Progenitor cell of endocrine pancreas (in vitro differentiated cells): ENCODE results near the gene ATG2B. TPM values are rescaled to one million over a fixed set of nuclear protein-coding genes. Genes with fewer than 3 reads are reported as not detected.

ENCODE experiments used
- DNase-seq: peaks from one replicate; pipeline ENCODE4 v3.0.0; 2021; ENCODE audit warnings: low spot score; ENCODE audit not compliant: unreplicated experiment
- H3K27ac Mint-ChIP-seq: 2 replicates; pipeline ENCODE4 v1.8.0; 2021; ENCODE audit warnings: mild to moderate bottlenecking, moderate library complexity, mixed read lengths
- H3K27me3 Mint-ChIP-seq: 2 replicates; pipeline ENCODE4 v1.8.0; 2021; ENCODE audit warnings: mixed read lengths
- H3K36me3 Mint-ChIP-seq: 2 replicates; pipeline ENCODE4 v1.8.0; 2022; ENCODE audit warnings: mixed read lengths; ENCODE audit not compliant: insufficient read depth
- H3K4me1 Mint-ChIP-seq: 2 replicates; pipeline ENCODE4 v1.8.0; 2021; ENCODE audit warnings: low read depth, mixed read lengths
- H3K4me3 Mint-ChIP-seq: 2 replicates; pipeline ENCODE4 v1.8.0; 2021; ENCODE audit warnings: low read depth, mild to moderate bottlenecking, moderate library complexity, mixed read lengths
- H3K9me3 Mint-ChIP-seq: 2 replicates; pipeline ENCODE4 v1.8.0; 2021; ENCODE audit warnings: low read depth, mixed read lengths
- total RNA-seq: library from RNA; stranded (reverse); gene quantifications from 2 replicates; pipeline ENCODE4 v1.2.1, GENCODE V29; 2021
- TF ChIP-seq, protein P1 (sequence below): fragments of 200-600 bp; sonication (generic); IDR thresholded peaks from one replicate; pipeline ENCODE4 v1.5.0; 2021; ENCODE audit warnings: antibody characterized with exemption, mild to moderate bottlenecking; ENCODE audit not compliant: unreplicated experiment

Gene ATG2B
- total RNA-seq, 1 donor from 2014 or later = 24.5 TPM

DNA sequence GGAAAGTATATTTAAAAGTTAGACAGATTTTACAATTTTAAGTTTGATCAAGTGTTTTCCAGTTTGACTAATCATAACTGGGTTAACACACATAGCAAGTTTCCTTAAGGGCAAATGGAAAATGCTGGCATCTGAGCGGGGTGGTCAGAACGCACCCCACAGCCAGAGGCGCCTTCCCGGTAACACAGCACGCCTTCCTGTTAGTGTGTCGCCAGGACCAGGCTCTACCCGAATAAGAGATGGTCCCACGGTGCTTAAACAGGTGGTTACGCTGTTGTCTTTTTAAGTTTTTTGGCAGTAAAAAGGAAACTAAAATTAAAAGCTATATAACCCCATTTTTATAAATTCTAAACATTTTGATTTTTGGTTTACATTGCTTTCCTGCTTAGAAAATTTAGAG lies 79.1 kb downstream of the ATG2B start:
- peaks cover 24% of the 10 kb centered on the region for H3K4me1 Mint-ChIP-seq
- no peaks in the 10 kb centered on the region for H3K9me3 Mint-ChIP-seq
- DNase-seq = no peak
- H3K36me3 Mint-ChIP-seq = peaks cover 13% of the 10 kb centered on the region
- TF ChIP-seq, protein P1, sequence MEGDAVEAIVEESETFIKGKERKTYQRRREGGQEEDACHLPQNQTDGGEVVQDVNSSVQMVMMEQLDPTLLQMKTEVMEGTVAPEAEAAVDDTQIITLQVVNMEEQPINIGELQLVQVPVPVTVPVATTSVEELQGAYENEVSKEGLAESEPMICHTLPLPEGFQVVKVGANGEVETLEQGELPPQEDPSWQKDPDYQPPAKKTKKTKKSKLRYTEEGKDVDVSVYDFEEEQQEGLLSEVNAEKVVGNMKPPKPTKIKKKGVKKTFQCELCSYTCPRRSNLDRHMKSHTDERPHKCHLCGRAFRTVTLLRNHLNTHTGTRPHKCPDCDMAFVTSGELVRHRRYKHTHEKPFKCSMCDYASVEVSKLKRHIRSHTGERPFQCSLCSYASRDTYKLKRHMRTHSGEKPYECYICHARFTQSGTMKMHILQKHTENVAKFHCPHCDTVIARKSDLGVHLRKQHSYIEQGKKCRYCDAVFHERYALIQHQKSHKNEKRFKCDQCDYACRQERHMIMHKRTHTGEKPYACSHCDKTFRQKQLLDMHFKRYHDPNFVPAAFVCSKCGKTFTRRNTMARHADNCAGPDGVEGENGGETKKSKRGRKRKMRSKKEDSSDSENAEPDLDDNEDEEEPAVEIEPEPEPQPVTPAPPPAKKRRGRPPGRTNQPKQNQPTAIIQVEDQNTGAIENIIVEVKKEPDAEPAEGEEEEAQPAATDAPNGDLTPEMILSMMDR = no peak
- no peaks in the 10 kb centered on the region for H3K27me3 Mint-ChIP-seq
- H3K4me3 Mint-ChIP-seq = no peak overlapping the region
- H3K27ac Mint-ChIP-seq = no peak overlapping the region

DNA sequence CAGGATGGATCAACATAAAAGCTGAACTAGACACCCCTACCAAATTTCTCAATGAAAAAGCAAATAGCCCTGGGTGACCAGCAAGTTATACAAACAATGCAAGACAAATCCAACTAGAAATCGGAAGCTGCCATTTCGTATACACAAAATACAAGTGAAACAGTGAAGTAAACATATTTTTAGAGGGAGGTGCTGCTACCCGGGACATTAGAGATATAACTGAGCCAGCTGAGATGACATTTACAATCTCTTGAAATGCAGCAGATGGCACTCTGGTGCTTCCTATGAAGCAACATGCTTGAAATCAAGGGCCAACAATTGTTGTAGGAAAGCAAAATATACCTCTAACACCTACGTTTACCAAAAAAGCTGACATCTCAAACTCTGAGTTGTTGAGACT lies 81.7 kb downstream of the ATG2B start:
- no peak for DNase-seq
- peaks cover 4% of the 10 kb centered on the region for H3K9me3 Mint-ChIP-seq
- H3K4me3 Mint-ChIP-seq = no peak overlapping the region
- no peaks in the 10 kb centered on the region for H3K27me3 Mint-ChIP-seq
- no peak overlapping the region for H3K27ac Mint-ChIP-seq
- peaks cover 24% of the 10 kb centered on the region for H3K4me1 Mint-ChIP-seq
- TF ChIP-seq, protein P1 = no peak
- H3K36me3 Mint-ChIP-seq = peaks cover 7% of the 10 kb centered on the region

DNA sequence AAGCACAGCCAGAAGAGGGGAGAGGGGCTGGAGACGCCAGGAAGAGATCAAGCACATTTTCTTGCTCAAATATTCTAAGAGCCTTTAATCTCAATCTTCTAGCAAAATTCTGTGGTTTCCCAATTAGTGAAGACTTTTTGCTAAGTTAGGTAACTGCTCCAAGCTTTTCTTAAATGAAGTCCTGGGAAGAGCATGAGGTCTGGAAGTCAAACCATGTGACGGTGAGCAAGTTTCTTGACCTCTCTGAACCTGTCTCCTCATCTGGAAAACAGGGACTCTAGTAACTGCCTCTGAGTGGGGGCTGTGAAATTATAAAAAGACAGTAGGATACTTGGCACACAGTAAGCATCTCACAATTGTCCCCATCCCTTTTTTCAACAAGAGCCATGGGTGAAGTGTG lies 83.0 kb downstream of the ATG2B start:
- peaks cover 4% of the 10 kb centered on the region for H3K9me3 Mint-ChIP-seq
- peaks cover 5% of the 10 kb centered on the region for H3K36me3 Mint-ChIP-seq
- DNase-seq = no peak
- H3K27me3 Mint-ChIP-seq = no peaks in the 10 kb centered on the region
- no peak overlapping the region for H3K27ac Mint-ChIP-seq
- TF ChIP-seq, protein P1 = no peak
- H3K4me1 Mint-ChIP-seq = peaks cover 17% of the 10 kb centered on the region
- no peak overlapping the region for H3K4me3 Mint-ChIP-seq

DNA sequence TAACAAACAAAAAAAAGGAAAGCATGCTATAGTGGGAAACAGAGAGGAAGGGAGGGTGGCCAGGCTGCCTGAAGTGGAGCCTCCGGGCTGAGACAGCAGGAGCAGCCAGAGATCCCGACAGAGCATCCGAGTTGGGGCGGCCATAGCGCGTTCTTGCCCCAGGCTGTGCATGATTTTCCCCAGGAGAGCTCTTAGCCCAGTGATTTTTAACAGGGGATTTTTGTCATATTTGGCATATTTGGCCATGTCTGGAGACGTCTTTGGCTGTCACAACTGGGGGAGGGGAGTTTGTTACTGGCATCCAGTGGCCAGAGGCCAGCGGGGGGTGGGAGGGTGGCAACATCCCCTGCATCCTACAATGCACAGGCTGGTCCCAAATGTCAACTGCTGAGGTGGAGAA lies 83.6 kb downstream of the ATG2B start:
- Mint-ChIP-seq H3K9me3 (peaks cover 4% of the 10 kb centered on the region), H3K4me3 (no peak overlapping the region), H3K27me3 (no peaks in the 10 kb centered on the region), H3K36me3 (peaks cover 5% of the 10 kb centered on the region), H3K27ac (no peak overlapping the region), H3K4me1 (peaks cover 15% of the 10 kb centered on the region)
- TF ChIP-seq, protein P1 = no peak
- DNase-seq = no peak

DNA sequence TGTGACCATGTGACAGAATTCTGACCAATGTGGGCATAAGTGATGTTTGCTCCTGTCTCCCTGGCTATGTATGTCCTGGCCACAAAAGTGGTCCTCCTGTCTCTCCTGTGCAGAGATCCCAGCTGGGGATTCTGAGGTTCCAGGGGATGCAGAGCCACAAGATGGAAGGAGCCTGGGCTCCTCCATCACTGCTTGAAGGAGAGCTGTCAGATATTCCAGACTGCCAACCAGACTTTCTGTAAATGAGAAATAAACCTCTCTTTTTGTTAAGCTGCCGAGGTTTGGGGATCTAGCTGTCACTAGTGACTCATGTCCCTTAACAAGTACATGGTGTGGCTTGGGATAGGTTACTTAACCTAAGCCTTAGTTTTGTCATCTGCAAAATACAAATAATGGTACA lies 85.3 kb downstream of the ATG2B start:
- Mint-ChIP-seq H3K4me1 (peaks cover 12% of the 10 kb centered on the region), H3K27me3 (no peaks in the 10 kb centered on the region), H3K4me3 (no peak overlapping the region), H3K9me3 (peaks cover 4% of the 10 kb centered on the region), H3K36me3 (peaks cover under 1% of the 10 kb centered on the region), H3K27ac (peak overlapping the region; percentile 49)
- TF ChIP-seq, protein P1 = no peak
- DNase-seq = no peak
